CD14-positive monocyte (primary cell): ENCODE results near the gene NFATC2. TPM values are rescaled to one million over a fixed set of nuclear protein-coding genes. Genes with fewer than 3 reads are reported as not detected.

Experiments
- DNase-seq, 3 donors: peaks; one replicate each; pipeline ENCODE4 v3.0.0-alpha.2; 2011 to 2022
- H2AFZ ChIP-seq: 2 replicates; pipeline ENCODE4 v1.6.0; 2012; ENCODE audit warnings: mild to moderate bottlenecking, low read depth, low read length, inconsistent platforms; ENCODE audit not compliant: insufficient read depth, poor library complexity, severe bottlenecking
- H3K27ac ChIP-seq, 2 donors: 1 replicate in 1 of 2; 2 replicates in 1 of 2; pipeline ENCODE4 v1.5.1; 2012 to 2013; ENCODE audit warnings: low read length in 2 of 2, control low read depth in 1 of 2, inconsistent platforms in 1 of 2, low read depth in 1 of 2, mild to moderate bottlenecking in 1 of 2
- H3K27me3 ChIP-seq, 2 donors: one replicate each; pipeline versions ENCODE4 v1.6.0 to v1.6.1; 2011 to 2013; ENCODE audit warnings: low read length in 2 of 2; ENCODE audit not compliant: control insufficient read depth in 2 of 2, insufficient read depth in 2 of 2
- H3K36me3 ChIP-seq, 2 donors: replicated peaks in 1 of 2; 1 replicate in 1 of 2; 2 replicates in 1 of 2; pipeline versions ENCODE4 v1.5.1 to v1.6.1; 2012 to 2013; ENCODE audit warnings: low read length in 2 of 2, control low read depth in 1 of 2, inconsistent platforms in 1 of 2, mild to moderate bottlenecking in 1 of 2; ENCODE audit not compliant: insufficient read depth in 2 of 2, control insufficient read depth in 1 of 2
- H3K4me1 ChIP-seq, 2 donors: 1 replicate in 1 of 2; 2 replicates in 1 of 2; pipeline versions ENCODE4 v1.5.1 to v1.6.1; 2012 to 2013; ENCODE audit warnings: low read length in 2 of 2, control low read depth in 1 of 2, inconsistent platforms in 1 of 2, mild to moderate bottlenecking in 1 of 2, moderate library complexity in 1 of 2; ENCODE audit not compliant: insufficient read depth in 2 of 2, control insufficient read depth in 1 of 2
- H3K4me2 ChIP-seq: replicated peaks from 2 replicates; pipeline ENCODE3; 2012; ENCODE audit warnings: low read length, moderate library complexity, mild to moderate bottlenecking; ENCODE audit not compliant: poor library complexity, severe bottlenecking; ENCODE audit errors: extremely low read depth
- H3K4me3 ChIP-seq, 3 experiments: fragments of 200-600 bp in 1 of 3; sonication (generic) in 1 of 3; replicated peaks in 1 of 3; 1 replicate in 2 of 3; 2 replicates in 1 of 3; pipeline ENCODE4 v1.5.1; 2011 to 2013; ENCODE audit warnings: low read length in 3 of 3, mild to moderate bottlenecking in 3 of 3, control low read depth in 2 of 3, low read depth in 2 of 3, inconsistent platforms in 1 of 3, moderate library complexity in 1 of 3
- H3K79me2 ChIP-seq: 2 replicates; pipeline ENCODE4 v1.6.0; 2012; ENCODE audit warnings: mild to moderate bottlenecking, control low read depth, inconsistent platforms, low read length, moderate library complexity; ENCODE audit not compliant: insufficient read depth
- H3K9ac ChIP-seq: 2 replicates; pipeline ENCODE4 v1.6.0; 2017; ENCODE audit warnings: low read length, mild to moderate bottlenecking; ENCODE audit not compliant: insufficient read depth, poor library complexity, severe bottlenecking
- H3K9me3 ChIP-seq, 2 donors: replicated peaks in 1 of 2; 1 replicate in 1 of 2; 2 replicates in 1 of 2; pipeline versions ENCODE4 v1.5.1 to v1.6.1; 2012 to 2013; ENCODE audit warnings: low read length in 2 of 2, control low read depth in 1 of 2; ENCODE audit not compliant: control insufficient read depth in 1 of 2, insufficient read depth in 1 of 2
- H4K20me1 ChIP-seq: 2 replicates; pipeline ENCODE4 v1.6.0; 2012; ENCODE audit warnings: mild to moderate bottlenecking, low read length, control low read depth, moderate library complexity; ENCODE audit not compliant: insufficient read depth
- H3K27ac Mint-ChIP-seq, 7 donors: one replicate each; pipeline ENCODE4 v1.8.0; 2020; ENCODE audit warnings: mild to moderate bottlenecking in 7 of 7, mixed read lengths in 7 of 7, moderate library complexity in 6 of 7, inconsistent platforms in 2 of 7
- H3K27me3 Mint-ChIP-seq, 3 donors: one replicate each; pipeline ENCODE4 v1.8.0; 2021 to 2022; ENCODE audit warnings: low read depth in 3 of 3, mild to moderate bottlenecking in 3 of 3, mixed read lengths in 3 of 3, moderate library complexity in 3 of 3, inconsistent platforms in 1 of 3
- H3K36me3 Mint-ChIP-seq, 2 donors: one replicate each; pipeline ENCODE4 v1.8.0; 2020; ENCODE audit warnings: mixed read lengths in 2 of 2, inconsistent platforms in 1 of 2, mild to moderate bottlenecking in 1 of 2
- H3K4me1 Mint-ChIP-seq: one replicate; pipeline ENCODE4 v1.8.0; 2020; ENCODE audit warnings: mild to moderate bottlenecking, mixed read lengths
- H3K4me3 Mint-ChIP-seq, 2 donors: one replicate each; pipeline ENCODE4 v1.8.0; 2020; ENCODE audit warnings: mild to moderate bottlenecking in 2 of 2, mixed read lengths in 2 of 2, moderate library complexity in 1 of 2
- H3K9me3 Mint-ChIP-seq, 7 donors: one replicate each; pipeline ENCODE4 v1.8.0; 2020 to 2022; ENCODE audit warnings: mixed read lengths in 7 of 7, mild to moderate bottlenecking in 6 of 7, moderate library complexity in 6 of 7, inconsistent platforms in 2 of 7
- WGBS: methylation state at CpG from one replicate; pipeline ENCODE4 v1.1.5; 2013; ENCODE audit warnings: missing lambda C conversion rate; ENCODE audit not compliant: insufficient coverage; 5-methylcytosine and 5-hydroxymethylcytosine counted together
- intact Hi-C, 2 donors: fragments of 100-400 bp; cut with micrococcal nuclease; formaldehyde crosslinking; loops; one replicate each; pipeline versions ENCODE4 v1.15.0 to v1.15.1; 2023
- polyA plus RNA-seq, 3 donors: library from polyadenylated mRNA; depleted of rRNA in 1 of 3; unstranded in 2 of 3; stranded (reverse) in 1 of 3; fragments of 300-500 nt in 2 of 3; fragments of >200 nt in 1 of 3; fragmentation: Illumina TruSeq in 2 of 3; gene quantifications; 1 replicate in 2 of 3; 2 replicates in 1 of 3; pipeline ENCODE4 v1.2.3, GENCODE V29; 2012 to 2021
- TF ChIP-seq, protein P1 (sequence below): fragments of 200-600 bp; IDR thresholded peaks from one replicate; pipeline ENCODE4 v1.8.0; 2022; ENCODE audit warnings: antibody characterized with exemption, mild to moderate bottlenecking

Gene NFATC2
- polyA plus RNA-seq, 3 donors, result 0.03 to 0.18 (median 0.11) TPM

DNA sequence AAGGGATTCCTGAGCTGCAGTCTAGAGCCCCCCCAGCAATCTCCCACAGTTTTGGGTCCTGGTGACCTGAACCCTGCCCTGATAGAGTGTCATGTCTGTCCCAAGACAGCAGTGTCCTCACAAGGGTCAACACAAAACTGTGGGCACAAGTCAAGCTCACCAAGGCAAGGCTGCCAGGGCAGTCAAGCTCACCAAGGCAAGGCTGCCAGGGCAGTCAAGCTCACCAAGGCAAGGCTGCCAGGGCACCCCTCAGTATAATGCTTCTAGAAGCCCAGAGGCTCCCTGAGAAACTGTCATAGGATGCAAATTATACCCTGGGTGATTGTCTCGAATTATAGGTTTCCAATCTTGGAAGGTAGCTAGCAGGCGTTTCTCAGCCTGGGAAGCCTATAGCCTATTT lies 108.5 kb downstream of the NFATC2 start:
- Histone ChIP-seq H3K4me2 (no peak overlapping the region), H4K20me1 (no peaks in the 10 kb centered on the region), H3K4me1 (peaks cover 10 to 12% of the 10 kb centered on the region in 2 donors), H3K27ac (no peak overlapping the region), H3K9me3 (no peaks in the 10 kb centered on the region), H3K4me3 (no peak overlapping the region), H3K36me3 (no peaks in the 10 kb centered on the region), H2AFZ (no peak overlapping the region), H3K9ac (no peak overlapping the region), H3K79me2 (no peaks in the 10 kb centered on the region), H3K27me3 (no peaks in the 10 kb centered on the region)
- peaks cover 18% of the 10 kb centered on the region for H3K4me1 Mint-ChIP-seq
- H3K27me3 Mint-ChIP-seq, result peaks cover 4 to 8% (median 7%) of the 10 kb centered on the region in 3 donors
- DNase-seq, result no peak
- H3K4me3 Mint-ChIP-seq, result no peak overlapping the region
- WGBS, result 96% methylated on average over 2 of the region's 2 CpGs
- no peak overlapping the region for H3K27ac Mint-ChIP-seq
- H3K9me3 Mint-ChIP-seq, result no peaks in the 10 kb centered on the region
- no peaks in the 10 kb centered on the region for H3K36me3 Mint-ChIP-seq
- intact Hi-C loops, result no loop called here
- TF ChIP-seq, protein P1, sequence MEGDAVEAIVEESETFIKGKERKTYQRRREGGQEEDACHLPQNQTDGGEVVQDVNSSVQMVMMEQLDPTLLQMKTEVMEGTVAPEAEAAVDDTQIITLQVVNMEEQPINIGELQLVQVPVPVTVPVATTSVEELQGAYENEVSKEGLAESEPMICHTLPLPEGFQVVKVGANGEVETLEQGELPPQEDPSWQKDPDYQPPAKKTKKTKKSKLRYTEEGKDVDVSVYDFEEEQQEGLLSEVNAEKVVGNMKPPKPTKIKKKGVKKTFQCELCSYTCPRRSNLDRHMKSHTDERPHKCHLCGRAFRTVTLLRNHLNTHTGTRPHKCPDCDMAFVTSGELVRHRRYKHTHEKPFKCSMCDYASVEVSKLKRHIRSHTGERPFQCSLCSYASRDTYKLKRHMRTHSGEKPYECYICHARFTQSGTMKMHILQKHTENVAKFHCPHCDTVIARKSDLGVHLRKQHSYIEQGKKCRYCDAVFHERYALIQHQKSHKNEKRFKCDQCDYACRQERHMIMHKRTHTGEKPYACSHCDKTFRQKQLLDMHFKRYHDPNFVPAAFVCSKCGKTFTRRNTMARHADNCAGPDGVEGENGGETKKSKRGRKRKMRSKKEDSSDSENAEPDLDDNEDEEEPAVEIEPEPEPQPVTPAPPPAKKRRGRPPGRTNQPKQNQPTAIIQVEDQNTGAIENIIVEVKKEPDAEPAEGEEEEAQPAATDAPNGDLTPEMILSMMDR, result no peak

DNA sequence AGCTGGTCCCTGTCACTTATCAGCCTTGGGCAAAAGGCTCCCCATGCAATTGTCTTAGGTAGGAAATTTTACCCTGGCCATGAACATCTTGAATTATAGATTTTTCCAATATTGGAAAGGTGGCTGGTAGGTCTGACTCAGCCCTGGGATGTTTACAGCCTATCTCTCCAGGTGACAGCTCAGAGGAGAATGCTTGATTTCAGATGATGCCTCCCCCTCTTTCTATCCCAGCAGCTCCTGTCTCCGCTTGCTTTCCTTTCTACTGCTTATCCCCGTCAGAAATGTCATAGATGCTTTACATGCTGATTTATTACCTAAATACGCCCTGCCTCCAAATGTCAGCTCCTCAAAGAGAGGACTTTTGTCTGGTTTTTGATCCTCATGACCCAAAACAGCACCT lies 109.6 kb downstream of the NFATC2 start:
- H3K27me3 Mint-ChIP-seq, result peaks cover 7 to 9% (median 7%) of the 10 kb centered on the region in 3 donors
- Histone ChIP-seq H3K4me3 (no peak overlapping the region), H3K4me1 (peaks cover 10 to 12% of the 10 kb centered on the region in 2 donors), H3K9ac (no peak overlapping the region), H4K20me1 (no peaks in the 10 kb centered on the region), H3K4me2 (no peak overlapping the region), H3K27me3 (no peaks in the 10 kb centered on the region), H3K9me3 (no peaks in the 10 kb centered on the region), H3K79me2 (no peaks in the 10 kb centered on the region), H3K27ac (no peak overlapping the region), H2AFZ (no peak overlapping the region), H3K36me3 (no peaks in the 10 kb centered on the region)
- H3K4me3 Mint-ChIP-seq, result no peak overlapping the region
- no peaks in the 10 kb centered on the region for H3K36me3 Mint-ChIP-seq
- peaks cover 18% of the 10 kb centered on the region for H3K4me1 Mint-ChIP-seq
- peaks cover 0 to 2% (median 0%) of the 10 kb centered on the region in 7 donors for H3K9me3 Mint-ChIP-seq
- no peak for DNase-seq
- H3K27ac Mint-ChIP-seq, result no peak overlapping the region
- TF ChIP-seq, protein P1, result no peak
- WGBS, result 89% methylated on average over 3 of the region's 3 CpGs
- intact Hi-C loops, result no loop called here
